ENCODE data around the gene PON2. TPM values are rescaled to one million over a fixed set of nuclear protein-coding genes. Genes with fewer than 3 reads are reported as not detected.

The PON2 gene
- total RNA-seq, 2 experiments from 2014 or later = 5.4 to 6.7 TPM

DNA sequence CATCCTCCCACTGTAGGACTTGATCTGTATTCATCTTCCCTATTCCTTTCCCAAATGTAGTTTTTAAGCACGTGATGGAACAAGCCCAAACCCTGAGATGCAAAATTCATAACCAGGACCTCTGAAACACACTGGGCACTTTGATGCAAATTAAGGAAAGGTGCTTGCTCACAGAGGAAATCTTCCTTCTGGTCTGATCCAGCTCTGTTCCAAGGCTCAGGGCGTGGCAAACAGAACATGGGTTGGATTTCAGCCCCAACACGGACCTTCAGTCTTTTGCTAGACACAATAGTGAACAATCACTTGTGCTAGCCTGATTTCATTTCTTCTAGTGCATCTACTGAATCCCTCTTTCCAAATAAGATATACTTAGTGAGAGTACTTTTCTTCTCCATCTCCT lies 66.6 kb downstream of the PON2 start:
- ChIA-PET POLR2A (no interaction called here), CTCF (no interaction called here)
- no peak overlapping the region for H3K4me3 Mint-ChIP-seq
- intact Hi-C loops (cut with DNase I, micrococcal nuclease) = no loop called here
- H3K27ac Mint-ChIP-seq = no peak overlapping the region
- DNase-seq (no peak), ATAC-seq (ENCODE audit: poor library complexity) (no peak)
- no peaks in the 10 kb centered on the region for H3K4me1 Mint-ChIP-seq (ENCODE audit: low read depth)
- Histone ChIP-seq H3K9me3 (ENCODE audit: control insufficient read depth in 1 of 2, insufficient read depth in 1 of 2, low read length in 2 of 2) (no peaks in the 10 kb centered on the region), H3K4me3 (ENCODE audit: low read length) (no peak overlapping the region), H3K36me3 (ENCODE audit: insufficient read depth, low read length) (no peaks in the 10 kb centered on the region), H3K27me3 (ENCODE audit: control insufficient read depth in 1 of 2, insufficient read depth in 2 of 2, low read length in 2 of 2) (peaks cover 0 to 3% of the 10 kb centered on the region in 2 experiments), H3K4me1 (ENCODE audit: insufficient read depth, low read length) (no peaks in the 10 kb centered on the region), H3K27ac (ENCODE audit: low read depth in 1 of 2, low read length in 2 of 2) (no peak overlapping the region)
- H3K9me3 Mint-ChIP-seq = no peaks in the 10 kb centered on the region
- TF ChIP-seq CTCF (IDR thresholded peaks at IDR 0.05) = no peak
- no peaks in the 10 kb centered on the region for H3K36me3 Mint-ChIP-seq (ENCODE audit: low read depth)
- peaks cover 4% of the 10 kb centered on the region for H3K27me3 Mint-ChIP-seq

GRCh38 chr7:95367606-95368005 lies 67.2 kb downstream of the PON2 start:
- H3K27ac Mint-ChIP-seq = no peak overlapping the region
- ChIA-PET POLR2A (no interaction called here), CTCF (no interaction called here)
- no peak overlapping the region for H3K27ac ChIP-seq (ENCODE audit: low read depth in 1 of 2, low read length in 2 of 2)
- no peaks in the 10 kb centered on the region for H3K36me3 ChIP-seq (ENCODE audit: insufficient read depth, low read length)
- no peak for ATAC-seq (ENCODE audit: poor library complexity)
- TF ChIP-seq CTCF (IDR thresholded peaks at IDR 0.05) = no peak
- no peaks in the 10 kb centered on the region for H3K9me3 ChIP-seq (ENCODE audit: control insufficient read depth in 1 of 2, insufficient read depth in 1 of 2, low read length in 2 of 2)
- peaks cover 4% of the 10 kb centered on the region for H3K27me3 Mint-ChIP-seq
- H3K9me3 Mint-ChIP-seq = no peaks in the 10 kb centered on the region
- H3K4me1 ChIP-seq (ENCODE audit: insufficient read depth, low read length) = no peaks in the 10 kb centered on the region
- peaks cover 0 to 3% of the 10 kb centered on the region in 2 experiments for H3K27me3 ChIP-seq (ENCODE audit: control insufficient read depth in 1 of 2, insufficient read depth in 2 of 2, low read length in 2 of 2)
- intact Hi-C loops (cut with DNase I, micrococcal nuclease) = no loop called here
- no peaks in the 10 kb centered on the region for H3K4me1 Mint-ChIP-seq (ENCODE audit: low read depth)
- no peak for DNase-seq
- no peaks in the 10 kb centered on the region for H3K36me3 Mint-ChIP-seq (ENCODE audit: low read depth)
- H3K4me3 ChIP-seq (ENCODE audit: low read length) = no peak overlapping the region
- no peak overlapping the region for H3K4me3 Mint-ChIP-seq

GRCh38 chr7:95365151-95365550 lies 69.7 kb downstream of the PON2 start:
- Histone ChIP-seq H3K27me3 (ENCODE audit: control insufficient read depth in 1 of 2, insufficient read depth in 2 of 2, low read length in 2 of 2) (peaks cover 0 to 3% of the 10 kb centered on the region in 2 experiments), H3K4me1 (ENCODE audit: insufficient read depth, low read length) (no peaks in the 10 kb centered on the region), H3K36me3 (ENCODE audit: insufficient read depth, low read length) (no peaks in the 10 kb centered on the region), H3K9me3 (ENCODE audit: control insufficient read depth in 1 of 2, insufficient read depth in 1 of 2, low read length in 2 of 2) (no peaks in the 10 kb centered on the region), H3K27ac (ENCODE audit: low read depth in 1 of 2, low read length in 2 of 2) (no peak overlapping the region), H3K4me3 (ENCODE audit: low read length) (no peak overlapping the region)
- H3K4me1 Mint-ChIP-seq (ENCODE audit: low read depth) = no peaks in the 10 kb centered on the region
- no peak overlapping the region for H3K27ac Mint-ChIP-seq
- CTCF ChIA-PET = no interaction called here
- H3K4me3 Mint-ChIP-seq = no peak overlapping the region
- no peaks in the 10 kb centered on the region for H3K36me3 Mint-ChIP-seq (ENCODE audit: low read depth)
- H3K27me3 Mint-ChIP-seq = peaks cover 4% of the 10 kb centered on the region
- intact Hi-C loops (cut with DNase I, micrococcal nuclease) = no loop called here
- no peaks in the 10 kb centered on the region for H3K9me3 Mint-ChIP-seq
- no peak for TF ChIP-seq CTCF (IDR thresholded peaks at IDR 0.05)
- ATAC-seq (ENCODE audit: poor library complexity) = no peak
- no peak for DNase-seq
- POLR2A ChIA-PET = no interaction called here

Measured in CD4-positive, alpha-beta T cell (primary cell).